Panc1 (cell line): Measurements from ENCODE around the gene IGFL1. TPM values are rescaled to one million over a fixed set of nuclear protein-coding genes. Genes with fewer than 3 reads are reported as not detected.

ENCODE experiments used
- ATAC-seq: fragments of 200-7000 bp; cut with Tn5 transposase; 2 replicates; pipeline ENCODE4 v1.9.1; 2020; ENCODE audit warnings: mild to moderate bottlenecking, moderate library complexity
- BruUV-seq: library from RNA; stranded (reverse); fragments of 400-500 nt; replicated peaks from 2 replicates; lab custom pipeline; 2021; lab: Mats Ljungman, UMichigan
- CTCF ChIA-PET: fragments of 300-600 bp; sonication (Branson Sonifier 250); formaldehyde crosslinking; loops from one replicate; lab custom pipeline; 2022; ENCODE audit warnings: antibody characterized with exemption; lab: Charles Lee
- POLR2A ChIA-PET: fragments of 300-600 bp; sonication (Branson Sonifier 250); formaldehyde crosslinking; loops from one replicate; lab custom pipeline; 2022; ENCODE audit warnings: antibody characterized with exemption; lab: Charles Lee
- DNase-seq: peaks from one replicate; pipeline ENCODE4 v3.0.0-alpha.2; 2010; ENCODE audit warnings: low read depth, low spot score
- H3K27ac ChIP-seq: 2 replicates; pipeline ENCODE4 v1.5.1; 2011; ENCODE audit warnings: mild to moderate bottlenecking, low read length, inconsistent platforms
- H3K27me3 ChIP-seq: fragments of 200-500 bp; sonication (Bioruptor generic); 2 replicates; pipeline ENCODE4 v1.6.0; 2014; ENCODE audit warnings: low read length, inconsistent platforms; ENCODE audit not compliant: control insufficient read depth, insufficient read depth
- H3K36me3 ChIP-seq: fragments of 200-500 bp; sonication (Bioruptor generic); 2 replicates; pipeline ENCODE4 v1.5.1; 2014; ENCODE audit warnings: inconsistent platforms, mild to moderate bottlenecking, low read length, moderate library complexity; ENCODE audit not compliant: control insufficient read depth, insufficient read depth
- H3K4me1 ChIP-seq: 2 replicates; pipeline ENCODE4 v1.5.1; 2011; ENCODE audit warnings: inconsistent platforms, mild to moderate bottlenecking, low read length, moderate library complexity; ENCODE audit not compliant: control insufficient read depth, insufficient read depth
- H3K4me3 ChIP-seq, 2 experiments: 2 replicates each; pipeline ENCODE4 v1.5.1; 2011 to 2012; ENCODE audit warnings: low read depth in 2 of 2, low read length in 2 of 2, mild to moderate bottlenecking in 2 of 2, inconsistent platforms in 1 of 2, moderate library complexity in 1 of 2
- H3K9me3 ChIP-seq: fragments of 200-500 bp; sonication (Bioruptor generic); 2 replicates; pipeline ENCODE4 v1.5.1; 2014; ENCODE audit warnings: low read depth, mild to moderate bottlenecking, inconsistent platforms, low read length, moderate library complexity; ENCODE audit not compliant: control insufficient read depth, insufficient read depth
- POLR2AphosphoS5 ChIP-seq: IDR thresholded peaks from 2 replicates; pipeline ENCODE4 v1.6.1; 2012; ENCODE audit warnings: mild to moderate bottlenecking, low read depth, low read length, moderate library complexity
- SIN3A ChIP-seq: IDR thresholded peaks from 2 replicates; pipeline ENCODE4 v1.6.1; 2012; ENCODE audit warnings: low read depth, mild to moderate bottlenecking, low read length, moderate library complexity, borderline replicate concordance; ENCODE audit not compliant: insufficient read depth
- TCF7L2 ChIP-seq: IDR thresholded peaks from 2 replicates; pipeline ENCODE4 v1.6.1; 2011; ENCODE audit warnings: mild to moderate bottlenecking, low read depth, low read length, inconsistent platforms
- in situ Hi-C: cut with HindIII; loops from 2 replicates; pipeline ENCODE4 v1.10.0; 2016; ENCODE audit warnings: low sequenced_read_pairs, low pct_unique_long_range_greater_than_20kb
- intact Hi-C: fragments of 100-400 bp; cut with micrococcal nuclease; formaldehyde crosslinking; loops from one replicate; pipeline ENCODE4 v1.10.0; 2022; ENCODE audit not compliant: unreplicated experiment
- total RNA-seq: library from RNA; stranded (reverse); gene quantifications from one replicate; pipeline ENCODE4 v1.2.1, GENCODE V29; 2021; ENCODE audit not compliant: unreplicated experiment
- TF ChIP-seq, protein P1 (sequence below): fragments of 450-650 bp; IDR thresholded peaks from 2 replicates; pipeline ENCODE4 v1.5.1; 2017; ENCODE audit warnings: mild to moderate bottlenecking
- TF ChIP-seq, protein P2 (sequence below), 2 experiments: IDR thresholded peaks; 2 replicates each; pipeline ENCODE4 v1.6.1; 2011 to 2012; ENCODE audit warnings: low read depth in 2 of 2, control low read depth in 1 of 2, low read length in 1 of 2, mild to moderate bottlenecking in 1 of 2, moderate library complexity in 1 of 2; ENCODE audit not compliant: insufficient read depth in 1 of 2

IGFL1 gene
- total RNA-seq, 1 experiment from 2014 or later: not detected

DNA sequence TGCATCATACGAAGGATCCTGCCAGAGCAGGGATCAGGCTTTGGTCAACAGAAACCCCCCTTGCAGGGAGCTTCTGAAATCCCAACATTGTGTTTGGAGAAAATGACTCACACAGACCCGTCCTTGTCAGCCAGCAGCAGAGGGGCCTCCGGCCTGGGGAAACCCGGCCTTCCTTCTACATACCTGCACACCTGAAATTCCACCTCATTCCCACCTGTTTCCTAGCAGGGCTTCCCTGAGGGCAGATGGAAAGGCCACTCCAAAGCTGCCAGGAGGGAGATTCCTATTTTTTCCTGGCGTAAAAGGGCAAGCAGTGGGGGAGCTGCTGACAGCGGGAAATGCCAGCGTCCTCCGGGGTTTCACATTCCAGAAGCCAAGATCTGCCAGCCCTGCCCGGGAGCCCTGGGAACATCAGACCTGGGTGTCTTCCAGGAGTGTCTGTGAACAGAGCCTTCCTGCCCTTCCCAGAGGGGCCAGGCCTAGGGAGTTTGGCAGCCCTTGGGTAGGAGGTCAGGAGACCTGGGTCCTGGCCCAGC, 3.0 kb upstream of the IGFL1 start:
- CTCF ChIA-PET: no interaction called here
- ATAC-seq (no peak; the same call in 1 of the 2 replicates), DNase-seq (no peak)
- Histone ChIP-seq H3K27ac (no peak overlapping the region), H3K4me1 (no peaks in the 10 kb centered on the region), H3K27me3 (no peaks in the 10 kb centered on the region; the same call in 1 of the 2 replicates), H3K4me3 (no peak overlapping the region), H3K9me3 (no peaks in the 10 kb centered on the region), H3K36me3 (no peaks in the 10 kb centered on the region)
- POLR2A ChIA-PET: no interaction called here
- TF ChIP-seq, protein P1, sequence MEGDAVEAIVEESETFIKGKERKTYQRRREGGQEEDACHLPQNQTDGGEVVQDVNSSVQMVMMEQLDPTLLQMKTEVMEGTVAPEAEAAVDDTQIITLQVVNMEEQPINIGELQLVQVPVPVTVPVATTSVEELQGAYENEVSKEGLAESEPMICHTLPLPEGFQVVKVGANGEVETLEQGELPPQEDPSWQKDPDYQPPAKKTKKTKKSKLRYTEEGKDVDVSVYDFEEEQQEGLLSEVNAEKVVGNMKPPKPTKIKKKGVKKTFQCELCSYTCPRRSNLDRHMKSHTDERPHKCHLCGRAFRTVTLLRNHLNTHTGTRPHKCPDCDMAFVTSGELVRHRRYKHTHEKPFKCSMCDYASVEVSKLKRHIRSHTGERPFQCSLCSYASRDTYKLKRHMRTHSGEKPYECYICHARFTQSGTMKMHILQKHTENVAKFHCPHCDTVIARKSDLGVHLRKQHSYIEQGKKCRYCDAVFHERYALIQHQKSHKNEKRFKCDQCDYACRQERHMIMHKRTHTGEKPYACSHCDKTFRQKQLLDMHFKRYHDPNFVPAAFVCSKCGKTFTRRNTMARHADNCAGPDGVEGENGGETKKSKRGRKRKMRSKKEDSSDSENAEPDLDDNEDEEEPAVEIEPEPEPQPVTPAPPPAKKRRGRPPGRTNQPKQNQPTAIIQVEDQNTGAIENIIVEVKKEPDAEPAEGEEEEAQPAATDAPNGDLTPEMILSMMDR: no peak
- TF ChIP-seq TCF7L2: no peak
- intact Hi-C loops (no loop called here), in situ Hi-C loops (no loop called here)
- BruUV-seq: no TSS peak

DNA sequence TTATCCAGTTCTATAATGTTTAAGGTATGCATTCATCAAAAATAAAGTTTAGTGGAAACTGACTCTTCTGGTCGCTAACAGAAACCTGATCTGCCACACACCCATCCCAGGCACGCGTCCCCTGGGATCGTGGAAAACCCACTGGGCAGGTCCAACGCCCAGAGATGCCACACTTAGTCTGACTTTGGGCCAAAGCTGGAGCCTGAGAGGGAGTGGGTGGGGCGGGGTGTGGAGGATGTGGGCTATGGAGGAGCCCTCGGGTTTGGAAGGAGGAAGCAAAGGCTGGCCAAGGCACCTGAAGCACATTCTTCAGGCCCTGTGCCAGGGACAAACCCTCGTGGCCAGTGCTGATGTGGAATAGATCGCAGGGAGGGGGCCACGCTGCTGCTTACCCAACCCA, 2.5 kb downstream of the IGFL1 start:
- POLR2A ChIA-PET: no interaction called here
- H3K27ac ChIP-seq: no peak overlapping the region
- no peaks in the 10 kb centered on the region for H3K9me3 ChIP-seq
- no peak for DNase-seq
- intact Hi-C loops: no loop called here
- no peak for ATAC-seq
- TF ChIP-seq TCF7L2 (no peak), SIN3A (no peak), POLR2AphosphoS5 (no peak)
- TF ChIP-seq, protein P2, sequence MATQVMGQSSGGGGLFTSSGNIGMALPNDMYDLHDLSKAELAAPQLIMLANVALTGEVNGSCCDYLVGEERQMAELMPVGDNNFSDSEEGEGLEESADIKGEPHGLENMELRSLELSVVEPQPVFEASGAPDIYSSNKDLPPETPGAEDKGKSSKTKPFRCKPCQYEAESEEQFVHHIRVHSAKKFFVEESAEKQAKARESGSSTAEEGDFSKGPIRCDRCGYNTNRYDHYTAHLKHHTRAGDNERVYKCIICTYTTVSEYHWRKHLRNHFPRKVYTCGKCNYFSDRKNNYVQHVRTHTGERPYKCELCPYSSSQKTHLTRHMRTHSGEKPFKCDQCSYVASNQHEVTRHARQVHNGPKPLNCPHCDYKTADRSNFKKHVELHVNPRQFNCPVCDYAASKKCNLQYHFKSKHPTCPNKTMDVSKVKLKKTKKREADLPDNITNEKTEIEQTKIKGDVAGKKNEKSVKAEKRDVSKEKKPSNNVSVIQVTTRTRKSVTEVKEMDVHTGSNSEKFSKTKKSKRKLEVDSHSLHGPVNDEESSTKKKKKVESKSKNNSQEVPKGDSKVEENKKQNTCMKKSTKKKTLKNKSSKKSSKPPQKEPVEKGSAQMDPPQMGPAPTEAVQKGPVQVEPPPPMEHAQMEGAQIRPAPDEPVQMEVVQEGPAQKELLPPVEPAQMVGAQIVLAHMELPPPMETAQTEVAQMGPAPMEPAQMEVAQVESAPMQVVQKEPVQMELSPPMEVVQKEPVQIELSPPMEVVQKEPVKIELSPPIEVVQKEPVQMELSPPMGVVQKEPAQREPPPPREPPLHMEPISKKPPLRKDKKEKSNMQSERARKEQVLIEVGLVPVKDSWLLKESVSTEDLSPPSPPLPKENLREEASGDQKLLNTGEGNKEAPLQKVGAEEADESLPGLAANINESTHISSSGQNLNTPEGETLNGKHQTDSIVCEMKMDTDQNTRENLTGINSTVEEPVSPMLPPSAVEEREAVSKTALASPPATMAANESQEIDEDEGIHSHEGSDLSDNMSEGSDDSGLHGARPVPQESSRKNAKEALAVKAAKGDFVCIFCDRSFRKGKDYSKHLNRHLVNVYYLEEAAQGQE (IDR thresholded peaks at IDR 0.05; ENCODE audit: insufficient read depth in 1 of 2, low read depth in 2 of 2, low read length in 1 of 2): no peak
- TF ChIP-seq, protein P1: no peak
- CTCF ChIA-PET: no interaction called here
- no peaks in the 10 kb centered on the region for H3K27me3 ChIP-seq
- no peaks in the 10 kb centered on the region for H3K4me1 ChIP-seq
- H3K36me3 ChIP-seq: no peaks in the 10 kb centered on the region
- no peak overlapping the region for H3K4me3 ChIP-seq
- in situ Hi-C loops: no loop called here
- BruUV-seq: no TSS peak
